Measurements from ENCODE around the gene ZNF593.

ZNF593 gene

DNA sequence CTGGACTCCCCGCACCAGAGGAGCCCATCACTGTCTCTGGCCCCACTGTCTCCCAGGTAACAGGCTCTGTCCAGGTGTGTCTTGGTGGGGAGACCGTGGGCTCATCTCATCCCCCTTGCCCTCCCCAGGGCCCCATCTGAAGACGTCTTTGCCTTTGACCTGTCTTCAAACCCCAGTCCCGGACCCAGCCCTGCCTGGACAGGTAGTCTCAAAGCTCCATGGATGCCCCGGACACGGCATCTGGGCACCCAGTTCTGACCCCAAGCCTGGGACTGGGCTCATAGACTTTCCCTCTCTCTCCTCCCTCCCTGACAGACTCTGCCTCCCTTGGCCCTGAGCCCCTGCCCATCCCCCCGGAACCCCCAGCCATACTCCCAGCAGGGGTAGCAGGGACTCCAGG lies 14.4 kb downstream of the ZNF593 start:
- no peak overlapping the region for H3K4me3 ChIP-seq (ENCODE audit: low read depth, low read length)
- TF ChIP-seq, protein P1, sequence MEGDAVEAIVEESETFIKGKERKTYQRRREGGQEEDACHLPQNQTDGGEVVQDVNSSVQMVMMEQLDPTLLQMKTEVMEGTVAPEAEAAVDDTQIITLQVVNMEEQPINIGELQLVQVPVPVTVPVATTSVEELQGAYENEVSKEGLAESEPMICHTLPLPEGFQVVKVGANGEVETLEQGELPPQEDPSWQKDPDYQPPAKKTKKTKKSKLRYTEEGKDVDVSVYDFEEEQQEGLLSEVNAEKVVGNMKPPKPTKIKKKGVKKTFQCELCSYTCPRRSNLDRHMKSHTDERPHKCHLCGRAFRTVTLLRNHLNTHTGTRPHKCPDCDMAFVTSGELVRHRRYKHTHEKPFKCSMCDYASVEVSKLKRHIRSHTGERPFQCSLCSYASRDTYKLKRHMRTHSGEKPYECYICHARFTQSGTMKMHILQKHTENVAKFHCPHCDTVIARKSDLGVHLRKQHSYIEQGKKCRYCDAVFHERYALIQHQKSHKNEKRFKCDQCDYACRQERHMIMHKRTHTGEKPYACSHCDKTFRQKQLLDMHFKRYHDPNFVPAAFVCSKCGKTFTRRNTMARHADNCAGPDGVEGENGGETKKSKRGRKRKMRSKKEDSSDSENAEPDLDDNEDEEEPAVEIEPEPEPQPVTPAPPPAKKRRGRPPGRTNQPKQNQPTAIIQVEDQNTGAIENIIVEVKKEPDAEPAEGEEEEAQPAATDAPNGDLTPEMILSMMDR (IDR thresholded peaks at IDR 0.05; ENCODE audit: low read depth, low read length, missing control alignments): no peak
- DNase-seq (ENCODE audit: low read depth): no peak

DNA sequence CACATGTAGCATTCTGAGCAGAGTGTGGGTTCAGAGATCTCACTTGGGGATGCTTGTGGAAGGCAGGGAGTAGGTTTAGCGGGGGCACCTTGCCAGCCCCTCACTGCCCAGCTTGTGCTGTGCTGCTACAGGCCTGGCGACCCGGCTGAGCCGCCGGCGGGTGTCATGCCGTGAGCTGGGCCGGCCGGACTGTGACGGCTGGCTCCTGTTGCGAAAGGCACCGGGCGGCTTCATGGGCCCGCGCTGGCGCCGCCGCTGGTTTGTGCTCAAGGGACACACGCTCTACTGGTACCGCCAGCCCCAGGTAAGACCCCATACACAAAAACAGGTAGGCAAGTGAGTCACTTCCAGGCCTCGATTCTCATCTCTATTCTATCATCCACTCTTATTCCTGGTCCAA lies 15.2 kb downstream of the ZNF593 start:
- TF ChIP-seq, protein P1 (IDR thresholded peaks at IDR 0.05; ENCODE audit: low read depth, low read length, missing control alignments): no peak
- no peak for DNase-seq (ENCODE audit: low read depth)
- H3K4me3 ChIP-seq (ENCODE audit: low read depth, low read length): no peak overlapping the region

DNA sequence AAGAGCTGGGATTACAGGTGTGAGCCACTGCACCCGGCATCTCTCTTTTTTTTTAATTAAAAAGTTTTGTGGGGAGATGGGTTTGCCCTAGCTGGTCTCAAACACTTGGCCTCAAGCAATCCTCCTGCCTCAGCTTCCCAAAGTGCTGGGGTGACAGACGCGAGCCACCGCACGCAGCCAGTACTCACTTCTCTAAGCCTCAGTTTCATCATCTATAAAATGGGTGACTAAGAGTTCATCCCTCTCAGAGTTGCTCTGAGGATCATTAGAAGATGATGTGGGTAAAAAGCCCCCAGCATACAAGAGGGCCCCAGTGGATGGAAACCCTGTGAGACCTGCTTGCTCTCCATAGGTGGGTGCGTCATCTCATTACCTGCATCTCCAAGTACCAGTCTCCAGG lies 18.2 kb downstream of the ZNF593 start:
- no peak for DNase-seq (ENCODE audit: low read depth)
- H3K4me3 ChIP-seq (ENCODE audit: low read depth, low read length): no peak overlapping the region

DNA sequence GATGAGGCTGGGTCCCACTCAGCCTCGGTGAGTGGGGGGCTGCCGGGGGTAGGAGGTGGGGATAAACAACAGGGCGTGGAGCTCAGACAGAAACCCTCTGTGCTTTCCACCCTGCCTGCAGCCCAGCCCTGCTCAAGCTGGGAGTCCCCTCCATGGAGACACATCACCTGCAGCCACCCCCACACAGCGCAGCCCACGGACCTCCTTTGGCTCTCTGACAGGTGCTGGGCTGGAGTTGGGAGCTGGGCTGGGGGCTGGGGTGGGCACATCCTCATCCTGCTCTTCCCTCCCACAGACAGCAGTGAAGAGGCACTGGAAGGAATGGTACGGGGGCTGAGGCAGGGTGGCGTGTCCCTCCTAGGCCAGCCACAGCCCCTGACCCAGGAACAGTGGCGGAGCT lies 18.8 kb downstream of the ZNF593 start:
- DNase-seq (ENCODE audit: low read depth): no peak
- TF ChIP-seq, protein P1 (IDR thresholded peaks at IDR 0.05; ENCODE audit: low read depth, low read length, missing control alignments): no peak
- H3K4me3 ChIP-seq (ENCODE audit: low read depth, low read length): no peak overlapping the region

More for the DNA sequence above, 18.2 kb downstream of the ZNF593 start:
- TF ChIP-seq, protein P1 (IDR thresholded peaks at IDR 0.05; ENCODE audit: low read depth, low read length, missing control alignments): no peak

DNA sequence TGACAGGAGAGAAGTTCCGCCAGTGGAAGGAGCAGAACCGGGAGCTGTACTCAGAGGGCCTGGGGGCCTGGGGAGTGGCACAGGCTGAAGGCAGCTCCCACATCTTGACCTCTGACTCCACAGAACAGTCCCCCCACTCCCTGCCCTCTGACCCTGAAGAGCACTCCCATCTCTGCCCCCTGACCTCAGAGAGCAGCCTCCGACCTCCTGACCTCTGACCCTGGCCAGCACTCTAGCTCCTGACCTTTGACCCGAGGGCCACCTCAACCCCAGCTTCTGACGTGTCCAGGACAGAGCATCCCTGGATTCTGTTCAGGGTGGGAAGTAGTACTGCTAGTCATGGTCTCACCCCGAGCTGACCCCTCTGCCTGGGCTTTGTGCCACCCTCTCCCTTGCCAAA lies 19.6 kb downstream of the ZNF593 start:
- TF ChIP-seq, protein P1 (IDR thresholded peaks at IDR 0.05; ENCODE audit: low read depth, low read length, missing control alignments): no peak
- no peak overlapping the region for H3K4me3 ChIP-seq (ENCODE audit: low read depth, low read length)
- no peak for DNase-seq (ENCODE audit: low read depth)

DNA sequence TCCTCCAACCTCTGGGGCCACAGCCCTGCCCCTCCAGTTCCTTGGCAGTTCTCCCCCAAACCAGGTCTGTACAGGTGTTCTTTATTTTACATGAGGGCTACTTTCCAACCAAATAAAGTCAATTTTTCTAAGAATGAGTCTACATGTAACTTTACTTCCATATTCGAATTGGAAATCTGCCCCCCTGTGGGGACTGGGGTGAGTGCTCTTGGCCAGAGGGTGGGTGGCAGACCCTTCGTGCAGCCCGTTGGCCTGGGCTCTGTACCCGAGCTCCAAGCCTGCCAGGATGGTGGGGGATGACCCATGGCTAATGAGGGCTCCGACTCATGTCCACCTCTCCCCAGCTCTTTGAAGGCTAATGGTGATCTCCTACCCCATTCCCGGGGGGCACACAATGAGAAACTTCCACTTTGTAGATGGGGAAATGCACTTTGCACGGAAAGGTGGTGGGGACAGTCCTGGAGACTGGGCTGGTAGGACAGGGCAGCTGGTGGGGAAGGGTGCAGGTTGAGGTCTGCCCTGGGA lies 20.1 kb downstream of the ZNF593 start:
- no peak overlapping the region for H3K4me3 ChIP-seq (ENCODE audit: low read depth, low read length)
- TF ChIP-seq, protein P1 (IDR thresholded peaks at IDR 0.05; ENCODE audit: low read depth, low read length, missing control alignments): no peak
- no peak for DNase-seq (ENCODE audit: low read depth)

DNA sequence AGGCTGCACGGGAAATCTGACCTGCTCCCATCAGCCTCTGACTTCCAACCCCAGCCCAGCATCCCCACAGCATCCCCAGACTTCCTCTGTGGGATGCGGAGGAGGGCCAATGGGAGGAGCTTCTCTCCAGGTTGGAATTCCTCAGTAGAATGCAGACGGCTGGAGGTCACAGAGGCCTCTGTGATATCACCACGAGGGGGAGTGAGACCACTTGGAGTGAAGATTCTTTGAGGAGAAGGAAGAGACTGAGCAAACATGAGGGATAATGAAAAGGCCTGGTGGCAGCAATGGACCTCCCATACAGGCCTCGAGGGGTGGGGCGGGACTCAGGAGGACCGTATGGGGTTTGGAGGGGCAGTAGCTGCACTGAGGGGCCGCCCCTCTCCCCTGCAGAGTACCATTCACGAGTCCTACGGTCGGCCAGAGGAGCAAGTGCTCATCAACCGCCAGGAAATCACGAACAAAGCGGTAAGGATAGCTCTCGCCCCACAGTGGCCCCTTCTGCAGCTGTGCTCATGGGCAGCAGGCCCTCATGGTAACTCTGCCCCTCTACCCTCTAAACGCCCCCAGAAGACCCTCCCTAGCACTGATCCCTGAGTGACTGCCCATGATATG lies 20.8 kb downstream of the ZNF593 start, which contains the start of gene CATSPER4:
CATSPER4 (plus strand) TSS at position 230 of the 615 bp plus-strand sequence; CDS start at position 256, 26 bp downstream.
- DNase-seq (ENCODE audit: low read depth): no peak
- no peak within 1 kb of the TSS for H3K4me3 ChIP-seq (ENCODE audit: low read depth, low read length)
- TF ChIP-seq, protein P1 (IDR thresholded peaks at IDR 0.05; ENCODE audit: low read depth, low read length, missing control alignments): no peak
